SK-MEL-5 (cell line): ENCODE measurements around the gene ZNF277. TPM values are rescaled to one million over a fixed set of nuclear protein-coding genes. Genes with fewer than 3 reads are reported as not detected.
"Not testable (repeated sequence)": the region's sequence is repeated elsewhere in the genome, so short reads cannot be mapped to it uniquely, and the experiment has no call there.

Source experiments
- DNase-seq: peaks from one replicate; pipeline ENCODE4 v3.0.0-alpha.2; 2016; ENCODE audit warnings: low read depth, low spot score
- in situ Hi-C: cut with HindIII; loops from 2 replicates; pipeline ENCODE4 v1.10.0; 2016; ENCODE audit warnings: low sequenced_read_pairs, high pct_unique_total_duplicates, low pct_unique_long_range_greater_than_20kb
- total RNA-seq: library from RNA; depleted of rRNA; stranded (reverse); fragments of >200 nt; shearing (Covaris generic); gene quantifications from 2 replicates; pipeline ENCODE4 v1.2.3, GENCODE V29; 2014

The ZNF277 gene
- total RNA-seq, 1 experiment from 2014 or later, result 62.7 TPM

DNA sequence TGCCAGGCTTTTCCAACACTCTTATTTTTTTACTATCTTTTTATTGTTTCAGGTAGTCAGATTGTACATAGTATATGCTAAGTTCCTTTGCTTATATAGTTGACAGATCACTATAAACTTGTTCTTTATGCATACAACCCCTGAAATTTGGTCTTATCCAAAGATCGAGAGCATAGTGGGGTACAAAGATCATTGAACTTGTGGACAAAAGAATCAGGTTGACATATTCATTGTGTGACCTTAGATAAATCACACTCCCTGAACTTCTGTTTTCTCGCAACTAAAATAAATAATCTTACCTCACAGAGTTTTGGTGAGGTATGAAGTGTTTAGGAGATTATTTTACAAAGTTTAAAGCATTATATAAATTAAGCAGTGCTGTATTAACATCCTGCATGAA is 22.1 kb downstream of the ZNF277 start:
- in situ Hi-C loops, result no loop called here
- DNase-seq, result no peak

GRCh38 chr7:112232212-112232978 is 25.9 kb downstream of the ZNF277 start:
- in situ Hi-C loops, result no loop called here
- no peak for DNase-seq

GRCh38 chr7:112233048-112233697 is 26.7 kb downstream of the ZNF277 start:
- DNase-seq, result no peak
- in situ Hi-C loops, result no loop called here

GRCh38 chr7:112234147-112234546 is 27.7 kb downstream of the ZNF277 start:
- DNase-seq, result no peak
- in situ Hi-C loops, result no loop called here

GRCh38 chr7:112236597-112236996 is 30.1 kb downstream of the ZNF277 start:
- in situ Hi-C loops, result no loop called here
- DNase-seq, result no peak

- in situ Hi-C loops, result no loop called here
- DNase-seq, result no peak
These were observed 31.8 kb downstream of the ZNF277 start for GRCh38 chr7:112238330-112238729.

DNA sequence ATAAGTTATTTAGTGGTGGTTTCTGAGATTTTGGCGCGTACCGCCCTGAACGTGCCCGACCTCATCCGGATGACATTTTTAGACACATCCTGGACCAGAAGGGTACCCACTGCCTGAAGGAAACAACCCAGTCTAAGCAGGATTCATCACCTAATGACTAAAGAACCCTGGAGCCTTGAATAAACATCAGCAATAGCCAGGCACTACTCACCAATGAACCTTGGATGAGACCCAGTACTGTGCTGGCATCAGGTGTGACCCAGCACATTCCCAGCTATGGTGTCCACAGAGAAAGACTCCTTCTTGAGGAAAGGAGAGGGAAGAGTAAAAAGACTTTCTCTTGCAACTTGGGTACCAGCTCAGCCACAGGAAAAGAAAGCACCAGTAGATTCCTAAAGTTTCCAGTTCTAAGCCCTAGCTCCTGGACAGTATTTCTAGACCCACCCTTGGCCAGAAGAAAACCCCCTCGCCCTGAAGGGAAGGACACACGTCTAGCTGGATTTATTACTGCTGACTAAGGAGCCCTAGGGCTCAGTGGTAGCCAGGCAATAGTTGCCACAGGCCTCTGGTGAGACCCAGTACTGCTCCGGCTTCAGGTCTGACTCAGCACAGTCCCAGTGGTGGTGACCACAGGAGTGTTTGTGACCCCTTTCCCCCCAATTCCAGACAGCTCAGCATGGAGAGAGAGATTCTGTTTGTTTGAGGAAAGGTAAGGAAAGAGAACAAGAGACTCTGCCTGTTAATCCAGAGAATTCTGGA is 32.5 kb downstream of the ZNF277 start:
- in situ Hi-C loops, result no loop called here
- no peak for DNase-seq

DNA sequence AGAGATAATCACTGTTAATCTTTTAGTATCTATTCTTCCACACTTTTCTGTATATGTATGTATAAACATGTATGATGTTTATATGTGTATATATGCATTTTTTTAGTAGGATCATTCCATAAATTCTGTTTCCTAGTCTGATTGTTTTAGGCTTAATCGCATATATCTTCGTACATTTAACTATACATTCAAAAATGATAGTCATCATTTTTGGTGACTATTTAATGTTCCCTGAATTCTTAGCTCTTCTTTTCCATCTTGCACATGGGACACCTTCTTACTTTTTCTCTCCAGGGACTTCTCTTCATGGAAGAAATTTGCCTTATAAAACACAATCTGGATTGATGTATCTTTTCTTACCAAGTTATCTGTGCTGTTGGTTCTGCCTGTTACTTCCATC is 42.1 kb downstream of the ZNF277 start:
- in situ Hi-C loops, result no loop called here

DNA sequence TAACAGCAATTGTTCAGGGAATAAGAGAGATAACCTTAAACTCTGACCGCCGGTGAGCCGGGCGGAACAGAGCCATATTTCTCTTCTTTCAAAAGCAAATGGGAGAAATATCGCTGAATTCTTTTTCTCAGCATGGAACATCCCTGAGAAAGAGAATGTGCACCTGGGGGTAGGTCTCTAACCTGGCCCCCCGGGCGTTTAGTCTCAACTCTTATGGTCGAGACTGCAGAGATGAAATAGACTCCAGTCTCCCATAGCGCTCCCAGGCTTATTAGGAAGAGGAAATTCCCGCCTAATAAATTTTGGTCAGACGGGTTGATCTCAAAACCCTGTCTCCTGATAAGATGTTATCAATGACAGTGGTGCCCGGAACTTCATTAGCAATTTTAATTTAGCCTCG is 43.5 kb downstream of the ZNF277 start:
- in situ Hi-C loops, DNase-seq: not testable (repeated sequence)

More for the DNA sequence above, 42.1 kb downstream of the ZNF277 start:
- DNase-seq, result no peak

- in situ Hi-C loops, result no loop called here
- DNase-seq, result peak; percentile 60
These were observed 45.6 kb downstream of the ZNF277 start for GRCh38 chr7:112252141-112252540.

- in situ Hi-C loops, result no loop called here
- no peak for DNase-seq
These were observed 46.2 kb downstream of the ZNF277 start for GRCh38 chr7:112252691-112253090.

- in situ Hi-C loops, result no loop called here
- no peak for DNase-seq
These were observed 47.7 kb downstream of the ZNF277 start for GRCh38 chr7:112254156-112254555.

GRCh38 chr7:112254709-112255387 is 48.4 kb downstream of the ZNF277 start:
- in situ Hi-C loops, result no loop called here

DNA sequence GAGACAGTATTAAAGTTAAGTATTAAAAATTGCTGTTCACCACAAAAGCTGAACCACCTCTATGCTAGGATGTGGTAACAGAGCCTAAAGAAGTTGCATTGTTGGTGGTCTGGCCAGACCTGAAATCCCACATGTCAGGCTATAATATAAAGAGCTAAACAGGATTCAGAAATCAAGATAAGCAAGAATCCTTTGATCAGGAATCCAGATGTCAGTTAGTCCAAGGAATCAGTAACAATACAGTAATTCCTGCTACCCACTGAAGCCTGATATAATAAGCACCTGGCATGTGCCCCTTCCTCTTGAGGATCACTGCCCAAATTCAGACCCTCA is 48.9 kb downstream of the ZNF277 start:
- in situ Hi-C loops, result no loop called here
- DNase-seq, result no peak

More at GRCh38 chr7:112254709-112255387, 48.4 kb downstream of the ZNF277 start:
- DNase-seq, result no peak

DNA sequence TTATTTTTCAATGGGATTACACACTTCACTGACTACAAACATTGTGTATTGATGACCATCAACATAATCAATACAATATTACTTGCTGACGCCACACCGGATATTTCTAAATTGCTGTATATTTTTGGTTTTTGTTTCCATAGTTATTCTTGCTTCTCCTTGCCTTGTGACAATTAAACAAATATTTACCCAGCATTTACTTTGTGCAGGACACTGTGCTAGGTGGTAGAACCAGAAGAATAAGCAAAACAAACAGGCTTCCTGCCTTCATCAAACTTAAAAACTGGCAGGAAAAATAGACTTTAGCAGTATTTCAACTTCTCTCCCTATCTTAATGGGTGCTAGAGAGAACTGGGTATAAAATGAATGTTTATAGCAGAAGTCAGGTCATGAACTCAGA is 50.6 kb downstream of the ZNF277 start:
- in situ Hi-C loops, result no loop called here

GRCh38 chr7:112260911-112261310 is 54.4 kb downstream of the ZNF277 start:
- in situ Hi-C loops, result no loop called here
- no peak for DNase-seq

More for the DNA sequence above, 50.6 kb downstream of the ZNF277 start:
- DNase-seq, result no peak

- in situ Hi-C loops, result no loop called here
These were observed 55.5 kb downstream of the ZNF277 start for GRCh38 chr7:112262036-112262435.

GRCh38 chr7:112262855-112263487 is 56.5 kb downstream of the ZNF277 start:
- DNase-seq, result no peak
- in situ Hi-C loops, result no loop called here

More at GRCh38 chr7:112262036-112262435, 55.5 kb downstream of the ZNF277 start:
- DNase-seq, result no peak
